ENCODE data around the gene GRM1. TPM values are rescaled to one million over a fixed set of nuclear protein-coding genes. Genes with fewer than 3 reads are reported as not detected.
"Not testable (repeated sequence)": the region's sequence is repeated elsewhere in the genome, so short reads cannot be mapped to it uniquely, and the experiment has no call there.

GRM1 gene
- total RNA-seq, 2 donors from 2014 or later, result 0.57 to 0.62 TPM

DNA sequence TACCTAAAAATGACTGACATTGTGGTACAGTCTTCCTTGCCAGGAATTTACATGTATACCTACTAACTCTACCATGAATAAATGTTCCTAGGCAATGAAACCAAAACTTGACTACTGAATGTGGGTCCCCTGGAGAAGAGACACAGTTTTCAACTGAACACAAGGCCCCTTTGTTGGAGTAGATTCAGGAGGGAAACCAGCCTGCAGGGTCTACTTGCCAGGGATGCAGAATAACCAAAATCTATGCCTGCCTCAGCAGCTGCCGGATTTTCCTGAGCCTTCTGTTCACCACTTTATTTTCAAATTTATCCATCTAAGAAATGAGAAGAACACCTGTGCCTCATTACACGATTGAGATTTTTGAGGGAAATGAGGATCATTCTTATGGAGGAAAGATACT, 211.9 kb downstream of the GRM1 start:
- Histone ChIP-seq H3K4me1 (ENCODE audit: control insufficient read depth, insufficient read depth, low read length) (no peaks in the 10 kb centered on the region), H3K27me3 (ENCODE audit: control insufficient read depth, insufficient read depth, low read length, poor library complexity, severe bottlenecking) (no peaks in the 10 kb centered on the region), H3K4me3 (ENCODE audit: low read length) (no peak overlapping the region), H3K9ac (ENCODE audit: extremely low read depth, low read length, poor library complexity, severe bottlenecking) (no peak overlapping the region), H3K36me3 (ENCODE audit: control insufficient read depth, insufficient read depth, low read length) (no peaks in the 10 kb centered on the region), H3K9me3 (ENCODE audit: control insufficient read depth, low read length) (peaks cover 28% of the 10 kb centered on the region), H3K27ac (ENCODE audit: low read depth, low read length) (no peak overlapping the region)
- no peak for DNase-seq
- H3K4me1 Mint-ChIP-seq, result no peaks in the 10 kb centered on the region
- TF ChIP-seq, protein P1, sequence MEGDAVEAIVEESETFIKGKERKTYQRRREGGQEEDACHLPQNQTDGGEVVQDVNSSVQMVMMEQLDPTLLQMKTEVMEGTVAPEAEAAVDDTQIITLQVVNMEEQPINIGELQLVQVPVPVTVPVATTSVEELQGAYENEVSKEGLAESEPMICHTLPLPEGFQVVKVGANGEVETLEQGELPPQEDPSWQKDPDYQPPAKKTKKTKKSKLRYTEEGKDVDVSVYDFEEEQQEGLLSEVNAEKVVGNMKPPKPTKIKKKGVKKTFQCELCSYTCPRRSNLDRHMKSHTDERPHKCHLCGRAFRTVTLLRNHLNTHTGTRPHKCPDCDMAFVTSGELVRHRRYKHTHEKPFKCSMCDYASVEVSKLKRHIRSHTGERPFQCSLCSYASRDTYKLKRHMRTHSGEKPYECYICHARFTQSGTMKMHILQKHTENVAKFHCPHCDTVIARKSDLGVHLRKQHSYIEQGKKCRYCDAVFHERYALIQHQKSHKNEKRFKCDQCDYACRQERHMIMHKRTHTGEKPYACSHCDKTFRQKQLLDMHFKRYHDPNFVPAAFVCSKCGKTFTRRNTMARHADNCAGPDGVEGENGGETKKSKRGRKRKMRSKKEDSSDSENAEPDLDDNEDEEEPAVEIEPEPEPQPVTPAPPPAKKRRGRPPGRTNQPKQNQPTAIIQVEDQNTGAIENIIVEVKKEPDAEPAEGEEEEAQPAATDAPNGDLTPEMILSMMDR (conservative IDR thresholded peaks at IDR 0.05), result no peak
- no peaks in the 10 kb centered on the region for H3K27me3 Mint-ChIP-seq (ENCODE audit: insufficient read depth)
- 95 to 100% methylated on average over 1 to 2 of the region's 2 CpGs for WGBS, 2 experiments (ENCODE audit: insufficient coverage in 1 of 2, insufficient read length in 1 of 2)
- H3K9me3 Mint-ChIP-seq, result peaks cover 23% of the 10 kb centered on the region
- no peak overlapping the region for H3K27ac Mint-ChIP-seq
- H3K36me3 Mint-ChIP-seq (ENCODE audit: low read depth), result peaks cover 2% of the 10 kb centered on the region
- H3K4me3 Mint-ChIP-seq, result no peak overlapping the region

DNA sequence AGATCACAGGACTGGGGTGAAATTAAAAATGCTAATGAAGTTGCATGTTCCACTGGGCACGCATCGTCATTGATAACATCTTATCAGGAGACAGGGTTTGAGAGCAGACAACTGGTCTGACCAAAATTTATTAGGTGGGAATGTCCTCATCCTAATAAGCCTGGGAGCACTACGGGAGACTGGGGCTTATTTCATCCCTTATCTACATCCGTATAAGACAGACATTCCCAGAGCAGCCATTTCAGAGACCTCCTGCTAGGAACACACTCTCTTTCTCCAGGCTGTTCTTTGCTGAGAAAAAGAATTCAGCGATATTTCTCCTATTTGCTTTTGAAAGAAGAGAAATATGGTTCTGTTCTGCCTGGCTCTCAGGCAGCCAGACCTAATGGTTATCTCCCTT, 214.8 kb downstream of the GRM1 start:
- not testable (repeated sequence) for H3K9ac ChIP-seq (ENCODE audit: extremely low read depth, low read length, poor library complexity, severe bottlenecking); H3K27ac ChIP-seq (ENCODE audit: low read depth, low read length); H3K36me3 Mint-ChIP-seq (ENCODE audit: low read depth); H3K4me3 ChIP-seq (ENCODE audit: low read length); H3K4me3 Mint-ChIP-seq; H3K27me3 Mint-ChIP-seq (ENCODE audit: insufficient read depth); H3K27ac Mint-ChIP-seq; H3K27me3 ChIP-seq (ENCODE audit: control insufficient read depth, insufficient read depth, low read length, poor library complexity, severe bottlenecking); DNase-seq; H3K4me1 ChIP-seq (ENCODE audit: control insufficient read depth, insufficient read depth, low read length); H3K36me3 ChIP-seq (ENCODE audit: control insufficient read depth, insufficient read depth, low read length); H3K4me1 Mint-ChIP-seq
- WGBS, 2 experiments (ENCODE audit: insufficient coverage in 1 of 2, insufficient read length in 1 of 2), result 89 to 90% methylated on average over 4 to 5 of the region's 5 CpGs
- H3K9me3 Mint-ChIP-seq, result peaks cover 26% of the 10 kb centered on the region
- H3K9me3 ChIP-seq (ENCODE audit: control insufficient read depth, low read length), result peaks cover 33% of the 10 kb centered on the region

DNA sequence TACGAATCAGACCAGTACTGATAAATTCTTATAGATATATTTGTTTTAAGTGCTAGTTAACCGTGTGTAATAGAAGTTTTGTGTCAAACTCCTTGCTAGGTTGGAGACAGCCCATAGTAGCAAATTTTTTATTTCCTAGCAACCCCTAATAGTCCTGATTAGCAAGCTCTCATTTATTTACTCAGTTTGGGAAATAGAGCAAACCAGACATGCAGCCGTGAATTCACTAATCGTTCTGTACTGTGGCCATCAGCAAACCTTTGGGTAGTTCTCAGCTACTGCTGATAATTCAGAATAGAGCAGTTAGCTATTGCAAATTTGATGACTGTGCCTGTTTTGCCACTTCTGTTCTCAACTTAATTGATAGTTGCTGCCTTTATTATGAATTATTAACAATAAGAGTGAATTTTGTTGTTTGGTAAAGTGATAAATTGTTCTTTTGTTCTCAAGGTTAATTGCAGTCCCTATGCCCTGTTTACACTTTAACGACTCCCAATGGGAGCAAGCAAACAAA, 215.8 kb downstream of the GRM1 start:
- Mint-ChIP-seq H3K27ac (no peak overlapping the region), H3K9me3 (peaks cover 28% of the 10 kb centered on the region), H3K36me3 (ENCODE audit: low read depth) (peaks cover 6% of the 10 kb centered on the region), H3K4me1 (no peaks in the 10 kb centered on the region), H3K4me3 (no peak overlapping the region), H3K27me3 (ENCODE audit: insufficient read depth) (no peaks in the 10 kb centered on the region)
- H3K4me1 ChIP-seq (ENCODE audit: control insufficient read depth, insufficient read depth, low read length), result no peaks in the 10 kb centered on the region
- H3K36me3 ChIP-seq (ENCODE audit: control insufficient read depth, insufficient read depth, low read length), result no peaks in the 10 kb centered on the region
- no peak overlapping the region for H3K9ac ChIP-seq (ENCODE audit: extremely low read depth, low read length, poor library complexity, severe bottlenecking)
- H3K27me3 ChIP-seq (ENCODE audit: control insufficient read depth, insufficient read depth, low read length, poor library complexity, severe bottlenecking), result no peaks in the 10 kb centered on the region
- H3K9me3 ChIP-seq (ENCODE audit: control insufficient read depth, low read length), result peaks cover 33% of the 10 kb centered on the region
- no peak for DNase-seq
- no peak overlapping the region for H3K4me3 ChIP-seq (ENCODE audit: low read length)
- TF ChIP-seq, protein P1 (conservative IDR thresholded peaks at IDR 0.05), result no peak
- H3K27ac ChIP-seq (ENCODE audit: low read depth, low read length), result no peak overlapping the region
- 90 to 93% methylated on average over 2 to 4 of the region's 5 CpGs for WGBS, 2 experiments (ENCODE audit: insufficient coverage in 1 of 2, insufficient read length in 1 of 2)

DNA sequence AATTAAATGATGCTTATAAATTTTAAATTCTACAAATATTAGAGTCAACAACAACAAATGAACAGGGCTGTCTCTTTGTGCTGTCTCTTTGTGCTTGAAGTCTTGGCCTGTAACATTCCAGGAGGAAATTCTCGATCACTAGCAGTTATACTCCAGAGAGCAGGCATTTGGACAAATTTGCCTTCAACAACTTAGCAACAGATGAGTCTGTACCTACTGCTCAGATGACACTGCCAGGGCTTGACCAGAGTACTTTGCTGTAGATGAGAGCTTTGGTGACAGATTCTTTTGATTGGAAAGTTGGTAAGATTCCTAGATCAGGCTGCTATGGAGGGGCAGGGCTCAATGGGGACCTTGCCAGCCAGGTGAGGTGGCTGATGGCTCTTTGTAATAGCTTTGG, 217.2 kb downstream of the GRM1 start:
- no peak overlapping the region for H3K4me3 Mint-ChIP-seq
- no peak overlapping the region for H3K4me3 ChIP-seq (ENCODE audit: low read length)
- peaks cover 28% of the 10 kb centered on the region for H3K9me3 Mint-ChIP-seq
- H3K9me3 ChIP-seq (ENCODE audit: control insufficient read depth, low read length), result peaks cover 33% of the 10 kb centered on the region
- no peaks in the 10 kb centered on the region for H3K27me3 ChIP-seq (ENCODE audit: control insufficient read depth, insufficient read depth, low read length, poor library complexity, severe bottlenecking)
- no peak overlapping the region for H3K9ac ChIP-seq (ENCODE audit: extremely low read depth, low read length, poor library complexity, severe bottlenecking)
- H3K4me1 ChIP-seq (ENCODE audit: control insufficient read depth, insufficient read depth, low read length), result no peaks in the 10 kb centered on the region
- H3K27ac ChIP-seq (ENCODE audit: low read depth, low read length), result no peak overlapping the region
- no peaks in the 10 kb centered on the region for H3K4me1 Mint-ChIP-seq
- WGBS, 2 experiments (ENCODE audit: insufficient coverage in 1 of 2, insufficient read length in 1 of 2), result 92 to 100% methylated on average over 1 of the region's 1 CpG
- peaks cover 6% of the 10 kb centered on the region for H3K36me3 Mint-ChIP-seq (ENCODE audit: low read depth)
- no peaks in the 10 kb centered on the region for H3K27me3 Mint-ChIP-seq (ENCODE audit: insufficient read depth)
- DNase-seq, result no peak
- H3K27ac Mint-ChIP-seq, result no peak overlapping the region
- no peaks in the 10 kb centered on the region for H3K36me3 ChIP-seq (ENCODE audit: control insufficient read depth, insufficient read depth, low read length)
- TF ChIP-seq, protein P1 (conservative IDR thresholded peaks at IDR 0.05), result no peak

Measured in endodermal cell (in vitro differentiated cells).